HT1080 (cell line): ENCODE results near the gene LGALS7. TPM values are rescaled to one million over a fixed set of nuclear protein-coding genes. Genes with fewer than 3 reads are reported as not detected.

ENCODE experiments used
- DNase-seq: peaks from one replicate; pipeline ENCODE4 v3.0.0-alpha.2; 2015; ENCODE audit warnings: low read depth
- small RNA-seq: library from RNA; depleted of rRNA; stranded (forward); fragments of <200 nt; gene quantifications from one replicate; pipeline ENCODE3, GENCODE V24; 2014
- total RNA-seq: library from RNA; depleted of rRNA; stranded (reverse); fragments of >200 nt; shearing (Covaris generic); gene quantifications from 2 replicates; pipeline ENCODE4 v1.2.3, GENCODE V29; 2014; rRNA removed

Gene LGALS7
- total RNA-seq, 1 experiment from 2014 or later = not detected

DNA sequence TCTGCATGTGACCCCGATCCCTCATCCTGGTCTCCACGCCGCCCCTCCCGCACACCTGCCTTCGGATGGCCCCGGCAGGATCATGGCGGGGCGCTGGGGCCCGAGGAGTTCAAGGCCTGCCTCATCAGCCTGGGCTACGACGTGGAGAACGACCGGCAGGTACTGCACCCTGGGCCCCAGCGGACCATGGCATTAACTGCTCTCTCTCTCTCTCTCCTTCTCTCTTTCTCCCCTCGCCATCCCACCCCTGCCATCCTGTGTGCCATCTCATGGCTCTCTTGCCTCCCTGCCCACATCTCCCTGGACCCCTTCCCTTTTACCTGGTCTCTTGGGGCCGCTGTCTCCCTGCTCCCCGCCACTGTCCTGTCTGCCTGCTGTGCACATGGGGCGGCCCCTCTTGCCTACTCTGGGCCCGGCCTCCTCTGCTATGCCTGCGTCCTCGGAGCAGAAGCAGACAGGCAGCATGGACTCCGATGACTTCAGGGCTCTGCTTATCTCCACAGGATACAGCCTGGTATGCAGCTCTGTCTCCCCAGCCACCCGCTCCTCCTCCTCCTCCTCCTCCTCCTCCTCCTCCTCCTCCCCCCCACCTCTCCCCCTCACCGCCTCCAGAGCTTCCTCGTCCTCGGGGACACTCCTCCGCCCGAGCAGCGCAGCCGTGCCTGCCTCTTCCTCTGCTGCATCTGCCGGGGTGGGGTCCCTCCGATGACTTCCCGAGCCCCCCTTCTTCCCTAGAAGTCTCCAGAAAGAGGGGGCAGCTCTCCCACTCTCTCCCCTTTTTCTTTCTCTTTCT is 45.3 kb downstream of the LGALS7 start:
- no peak for DNase-seq

DNA sequence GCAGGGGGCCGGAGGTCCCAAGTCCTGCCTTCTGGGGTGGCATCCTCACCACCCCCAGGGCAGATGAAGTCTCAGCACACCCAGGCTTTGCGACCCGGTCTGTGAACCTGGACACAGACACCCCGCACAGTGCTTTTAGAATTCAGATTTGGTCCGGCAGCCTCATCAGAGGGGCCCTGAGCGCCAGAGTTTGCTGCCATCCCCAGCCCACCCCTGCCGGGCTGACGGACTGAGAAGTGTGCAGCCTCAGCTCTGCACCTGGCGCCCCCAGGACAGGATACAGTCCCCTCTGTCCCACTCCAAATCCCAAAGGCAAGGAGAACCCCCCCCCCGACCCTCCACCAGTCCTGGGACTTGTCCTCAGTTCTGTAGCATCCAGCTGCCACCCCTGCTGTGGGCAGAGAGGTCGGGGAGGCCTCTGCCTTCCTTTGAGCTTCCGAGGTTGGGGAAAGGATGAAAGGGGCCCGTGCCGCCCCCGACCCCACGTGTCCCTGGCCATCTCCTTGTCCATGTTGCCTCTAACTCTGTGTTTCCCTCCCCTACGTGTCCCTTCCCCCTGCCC is 45.9 kb downstream of the LGALS7 start:
- DNase-seq = no peak

DNA sequence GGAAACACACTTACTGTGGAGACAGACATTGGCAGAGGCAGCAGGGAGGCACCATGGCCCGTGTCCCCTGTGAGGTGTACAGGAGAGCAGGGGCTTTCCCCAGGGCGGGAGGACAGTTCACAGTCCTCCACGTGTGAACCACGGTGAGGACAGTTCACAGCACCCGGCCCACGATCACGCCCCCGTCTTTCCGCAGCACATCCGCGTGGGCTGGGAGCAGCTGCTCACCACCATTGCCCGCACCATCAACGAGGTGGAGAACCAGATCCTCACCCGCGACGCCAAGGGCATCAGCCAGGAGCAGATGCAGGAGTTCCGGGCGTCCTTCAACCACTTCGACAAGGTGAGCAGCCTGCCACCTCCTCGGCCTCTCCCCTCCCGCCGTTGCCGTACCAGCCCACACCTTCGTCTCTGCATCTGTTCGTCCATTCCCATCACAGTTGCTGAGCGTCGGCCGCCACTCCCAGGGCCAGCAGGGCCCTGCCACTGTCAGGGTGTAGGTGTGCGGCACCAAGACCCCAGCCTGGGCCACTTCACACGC is 46.5 kb downstream of the LGALS7 start:
- no peak for DNase-seq

DNA sequence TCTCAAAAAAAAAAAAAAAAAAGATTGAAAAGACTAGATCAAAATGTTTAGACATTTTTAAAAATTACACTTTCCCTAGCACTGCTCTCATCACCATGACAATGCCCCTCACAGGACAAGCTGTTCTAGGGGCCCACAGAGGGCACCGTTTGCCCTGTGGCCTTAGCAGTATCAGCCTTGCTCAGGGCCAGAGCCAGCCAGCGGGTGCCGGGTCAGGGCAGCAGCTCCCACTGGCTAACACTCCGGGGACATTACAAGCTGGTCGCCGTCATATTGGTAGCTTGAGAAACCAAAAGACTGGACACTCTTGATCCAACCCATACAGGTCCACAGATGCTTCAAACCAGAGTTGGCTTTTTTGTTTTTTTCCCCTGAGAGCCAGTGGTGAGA is 47.0 kb downstream of the LGALS7 start:
- no peak for DNase-seq

DNA sequence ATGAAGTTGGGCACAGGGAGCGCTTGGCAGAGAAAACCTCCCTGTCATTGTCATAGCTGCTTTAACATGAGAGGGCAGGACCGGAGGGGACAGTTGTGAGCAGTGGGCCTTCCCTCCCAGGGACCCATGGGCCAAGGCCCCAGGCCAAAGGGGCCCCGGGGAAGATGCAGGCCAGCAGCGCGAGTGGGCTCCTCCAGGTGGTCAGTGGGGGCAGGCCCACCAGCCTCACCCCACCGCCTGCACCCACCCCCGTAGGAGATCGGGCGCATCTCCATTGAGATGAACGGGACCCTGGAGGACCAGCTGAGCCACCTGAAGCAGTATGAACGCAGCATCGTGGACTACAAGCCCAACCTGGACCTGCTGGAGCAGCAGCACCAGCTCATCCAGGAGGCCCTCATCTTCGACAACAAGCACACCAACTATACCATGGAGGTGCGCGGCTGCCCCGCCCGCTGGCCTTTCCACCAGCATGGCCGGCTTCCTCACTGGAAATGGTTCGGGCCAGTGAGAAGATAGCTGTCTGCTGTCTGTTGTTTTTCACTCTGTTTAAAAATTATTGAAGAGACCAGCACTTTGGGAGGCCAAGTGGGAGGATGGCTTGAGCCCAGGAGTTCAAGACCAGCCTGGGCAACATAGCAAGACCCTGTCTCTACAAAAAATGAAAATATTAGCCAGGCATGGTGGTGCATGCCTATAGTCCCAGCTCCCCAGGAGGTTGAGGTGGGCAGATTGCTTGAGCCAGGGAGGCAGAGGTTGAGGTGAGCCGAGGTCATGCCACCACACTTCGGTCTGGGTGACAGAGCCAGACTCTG is 47.6 kb downstream of the LGALS7 start:
- no peak for DNase-seq

DNA sequence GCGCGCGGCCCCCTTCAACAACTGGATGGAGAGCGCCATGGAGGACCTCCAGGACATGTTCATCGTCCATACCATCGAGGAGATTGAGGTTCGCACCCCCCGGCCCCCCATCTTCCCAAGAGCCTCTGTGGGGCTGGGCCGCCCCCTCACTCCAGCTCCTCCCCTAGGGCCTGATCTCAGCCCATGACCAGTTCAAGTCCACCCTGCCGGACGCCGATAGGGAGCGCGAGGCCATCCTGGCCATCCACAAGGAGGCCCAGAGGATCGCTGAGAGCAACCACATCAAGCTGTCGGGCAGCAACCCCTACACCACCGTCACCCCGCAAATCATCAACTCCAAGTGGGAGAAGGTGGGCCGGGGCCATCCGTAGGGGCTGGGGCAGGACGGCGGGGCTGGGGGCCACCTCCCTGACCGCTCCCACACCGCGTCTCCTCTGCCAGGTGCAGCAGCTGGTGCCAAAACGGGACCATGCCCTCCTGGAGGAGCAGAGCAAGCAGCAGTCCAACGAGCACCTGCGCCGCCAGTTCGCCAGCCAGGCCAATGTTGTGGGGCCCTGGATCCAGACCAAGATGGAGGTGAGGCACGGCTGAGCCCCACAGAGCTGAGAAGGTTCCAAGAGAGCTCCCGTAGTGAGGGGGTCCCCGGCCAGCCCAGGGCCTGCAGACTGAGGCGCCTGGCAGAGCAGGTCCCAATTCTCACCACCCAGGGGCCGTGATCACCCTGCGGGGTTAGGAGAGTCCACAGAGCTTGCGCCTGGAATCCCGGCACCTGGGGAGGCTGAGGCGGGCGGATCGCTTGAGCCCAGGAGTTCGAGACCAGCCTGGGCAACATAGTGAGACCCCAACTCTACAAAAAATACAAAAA is 49.1 kb downstream of the LGALS7 start:
- no peak for DNase-seq

DNA sequence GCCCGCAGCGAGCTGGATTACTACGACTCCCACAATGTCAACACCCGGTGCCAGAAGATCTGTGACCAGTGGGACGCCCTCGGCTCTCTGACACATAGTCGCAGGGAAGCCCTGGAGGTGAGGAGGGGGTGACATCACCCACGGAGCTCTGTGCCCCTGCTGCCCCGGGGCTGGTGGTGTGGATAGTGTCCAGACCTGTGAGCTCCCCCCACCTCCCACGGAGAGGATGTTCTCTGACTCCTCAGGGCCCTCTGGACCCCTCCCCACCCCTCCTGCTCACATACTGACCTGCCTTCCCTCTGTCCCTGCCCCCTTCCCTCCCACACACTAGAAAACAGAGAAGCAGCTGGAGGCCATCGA is 49.7 kb downstream of the LGALS7 start:
- no peak for DNase-seq

DNA sequence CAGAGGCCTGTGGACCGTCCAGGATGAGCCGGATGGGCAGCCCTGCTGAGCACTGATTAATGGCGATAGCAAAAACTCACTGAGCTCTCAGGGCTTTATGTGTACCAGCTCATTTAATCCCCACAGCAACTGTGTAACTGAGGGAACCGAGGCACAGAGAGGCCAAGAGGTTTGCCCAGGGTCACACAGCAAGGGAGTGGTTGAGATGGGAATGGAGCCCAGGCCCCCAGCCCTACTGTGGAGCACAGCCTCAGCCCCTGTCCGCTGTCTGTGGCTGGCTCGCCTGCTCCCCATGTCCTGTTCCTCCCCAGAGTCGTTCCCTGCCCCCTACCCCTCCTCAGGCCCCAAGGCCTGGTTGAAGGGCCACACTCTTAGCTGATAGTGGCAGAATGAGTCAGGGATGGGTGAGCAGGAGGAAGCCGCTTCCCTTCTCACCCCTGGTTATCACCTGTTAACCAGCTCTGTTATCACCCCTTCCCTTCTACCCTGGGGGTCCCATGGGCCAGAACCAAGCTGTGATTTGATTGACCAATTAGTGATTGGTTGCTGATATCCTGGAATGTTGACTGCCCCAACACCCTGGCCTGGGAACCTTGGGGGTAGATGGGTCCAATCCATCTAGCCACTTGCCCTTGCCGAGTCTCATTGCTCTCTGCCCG is 50.2 kb downstream of the LGALS7 start:
- DNase-seq = no peak

DNA sequence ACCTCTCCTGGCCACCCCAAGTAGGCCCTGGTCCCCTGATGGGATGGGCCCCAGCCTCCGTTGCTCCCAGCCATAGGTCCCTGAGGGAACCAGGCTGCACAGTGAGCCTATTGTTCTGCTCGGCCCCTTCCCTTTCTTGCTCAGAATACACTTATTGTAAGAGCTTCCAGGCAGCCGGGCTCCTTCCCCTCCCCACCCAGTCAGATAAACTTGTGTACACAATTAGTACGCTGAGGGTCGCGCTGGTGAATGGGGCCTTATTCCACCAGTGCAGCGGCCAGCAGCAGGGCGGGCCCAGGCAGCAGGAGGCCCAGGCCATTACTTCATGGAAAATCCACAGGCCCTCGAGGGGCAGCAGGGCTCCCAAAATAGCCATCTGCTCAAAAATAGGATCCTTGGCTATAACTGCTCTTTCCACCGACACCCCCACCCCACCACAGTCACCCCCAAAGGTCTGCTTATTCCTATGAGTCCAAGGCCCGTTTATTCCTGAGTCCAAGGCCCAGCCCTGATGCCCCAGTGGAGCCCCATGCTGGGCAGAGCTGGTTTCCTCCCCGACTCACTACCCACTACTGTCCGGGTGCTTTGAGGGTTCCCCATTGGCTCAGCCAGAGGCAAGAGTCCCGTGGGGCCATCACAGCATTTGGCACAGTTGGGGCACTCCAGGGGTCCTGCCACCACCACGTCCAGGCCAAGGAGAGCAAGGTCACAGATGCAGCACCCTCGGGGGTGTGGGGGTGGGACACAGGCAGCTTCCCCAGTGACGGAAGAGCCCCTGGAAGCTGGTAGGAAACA is 51.1 kb downstream of the LGALS7 start:
- DNase-seq = no peak

DNA sequence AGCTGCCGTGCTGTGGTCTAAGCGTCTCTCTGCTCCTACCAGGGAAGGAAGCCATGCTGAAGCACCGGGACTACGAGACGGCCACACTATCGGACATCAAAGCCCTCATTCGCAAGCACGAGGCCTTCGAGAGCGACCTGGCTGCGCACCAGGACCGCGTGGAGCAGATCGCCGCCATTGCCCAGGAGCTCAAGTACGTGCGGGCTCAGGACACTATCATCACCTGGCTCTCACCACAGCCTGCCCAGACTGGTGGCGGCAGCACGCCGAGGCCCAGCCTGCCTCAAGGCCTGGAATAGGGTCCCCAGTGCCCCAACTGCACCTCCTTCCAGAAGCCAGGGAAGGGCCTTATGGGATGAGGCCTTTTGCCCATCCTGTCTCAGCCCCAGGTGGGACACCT is 51.8 kb downstream of the LGALS7 start:
- no peak for DNase-seq

Small RNA genes within 50 kb of the gene (small RNA-seq; reads per million reads assigned to genes)
- gene RNU6-140P = not detected

Other genes starting within 250 kb of the LGALS7 start
- gene MAP4K1, start 155.6 kb downstream of the LGALS7 start, total RNA-seq = 0.20 and 0.24 TPM in 2 replicates
- gene EIF3K, start 154.3 kb downstream of the LGALS7 start, total RNA-seq = 564 and 651 TPM in 2 replicates
- 446 and 615 TPM in 2 replicates for gene ACTN4, start 125.9 kb downstream of the LGALS7 start, total RNA-seq
- 0.10 and 0.14 TPM in 2 replicates for gene CAPN12, start 29.0 kb downstream of the LGALS7 start, total RNA-seq
- 1.7 TPM in 1 of 2 replicates, not detected in the other for gene LGALS7B, start 15.7 kb upstream of the LGALS7 start, total RNA-seq
- 0.11 TPM in 1 of 2 replicates, not detected in the other for gene LGALS4, start 39.4 kb upstream of the LGALS7 start, total RNA-seq
- 15.0 and 31.0 TPM in 2 replicates for gene ECH1, start 58.3 kb upstream of the LGALS7 start, total RNA-seq
- 419 and 531 TPM in 2 replicates for gene HNRNPL, start 76.5 kb upstream of the LGALS7 start, total RNA-seq
- gene RINL, start 104.8 kb upstream of the LGALS7 start, total RNA-seq = 5.2 and 5.3 TPM in 2 replicates
- 30.8 and 33.6 TPM in 2 replicates for gene SIRT2, start 126.1 kb upstream of the LGALS7 start, total RNA-seq
- gene NFKBIB, start 126.5 kb upstream of the LGALS7 start, total RNA-seq = 25.7 and 42.5 TPM in 2 replicates
- not detected in 2 replicates for gene CCER2, start 138.7 kb upstream of the LGALS7 start, total RNA-seq
- gene SARS2, start 157.2 kb upstream of the LGALS7 start, total RNA-seq = 44.6 and 48.2 TPM in 2 replicates
- gene MRPS12, start 157.4 kb upstream of the LGALS7 start, total RNA-seq = 135 and 136 TPM in 2 replicates
- 28.6 and 40.0 TPM in 2 replicates for gene FBXO17, start 202.2 kb upstream of the LGALS7 start, total RNA-seq